OCI-LY3 (cell line): ENCODE results near the gene PLCB1.

Experiments used
- H2AFZ ChIP-seq: fragments of 200-600, 300-600 bp; shearing (Covaris generic); 2 replicates; pipeline ENCODE4 v1.6.0; 2014; ENCODE audit warnings: antibody characterized with exemption, low read depth, low read length
- H3K27ac ChIP-seq: fragments of 200-600, 300-600 bp; sonication (generic); 2 replicates; pipeline ENCODE4 v1.5.1; 2014; ENCODE audit warnings: mild to moderate bottlenecking, low read length, moderate library complexity, mixed read lengths
- H3K27me3 ChIP-seq: fragments of 200-600, 300-600 bp; sonication (generic); 2 replicates; pipeline ENCODE4 v1.6.1; 2014; ENCODE audit warnings: low read depth, low read length, mixed read lengths
- H3K36me3 ChIP-seq: fragments of 200-600, 300-600 bp; sonication (generic); replicated peaks from 2 replicates; pipeline ENCODE3; 2014; ENCODE audit warnings: low read depth, low read length, mixed read lengths
- H3K4me1 ChIP-seq: fragments of 300-600, 200-600 bp; sonication (generic); 2 replicates; pipeline ENCODE4 v1.6.1; 2014; ENCODE audit warnings: low read length, mixed read lengths
- H3K4me2 ChIP-seq: fragments of 200-600, 300-600 bp; sonication (generic); 2 replicates; pipeline ENCODE4 v1.6.1; 2014; ENCODE audit warnings: low read length, mixed read lengths
- H3K4me3 ChIP-seq: fragments of 300-600, 200-600 bp; sonication (generic); 2 replicates; pipeline ENCODE4 v1.5.1; 2014; ENCODE audit warnings: antibody characterized with exemption, mild to moderate bottlenecking, low read length, moderate library complexity
- H3K79me2 ChIP-seq: fragments of 300-600, 200-600 bp; shearing (Covaris generic); 2 replicates; pipeline ENCODE4 v1.6.1; 2014; ENCODE audit warnings: mild to moderate bottlenecking, low read length, mixed read lengths
- H3K9ac ChIP-seq: fragments of 300-600, 200-600 bp; shearing (Covaris generic); 2 replicates; pipeline ENCODE4 v1.6.0; 2014; ENCODE audit warnings: mild to moderate bottlenecking, low read length, moderate library complexity
- H3K9me3 ChIP-seq: fragments of 200-600, 300-600 bp; shearing (Covaris generic); 2 replicates; pipeline ENCODE4 v1.6.1; 2014; ENCODE audit warnings: low read length, mixed read lengths; ENCODE audit not compliant: insufficient read depth
- H4K20me1 ChIP-seq: fragments of 200-600, 300-600 bp; sonication (generic); 2 replicates; pipeline ENCODE4 v1.6.1; 2016; ENCODE audit warnings: low read length, mixed read lengths; ENCODE audit not compliant: insufficient read depth
- EZH2phosphoT487 ChIP-seq: fragments of 200-600 bp; shearing (Covaris generic); IDR thresholded peaks from 2 replicates; pipeline ENCODE4 v1.6.1; 2018; ENCODE audit warnings: antibody characterized with exemption, mixed run types, low read depth
- TF ChIP-seq, protein P1 (sequence below): fragments of 200-600, 300-600 bp; sonication (generic); IDR thresholded peaks from 2 replicates; pipeline ENCODE4 v1.5.1; 2014; ENCODE audit warnings: antibody characterized with exemption, low read length, low read depth

PLCB1 gene

DNA sequence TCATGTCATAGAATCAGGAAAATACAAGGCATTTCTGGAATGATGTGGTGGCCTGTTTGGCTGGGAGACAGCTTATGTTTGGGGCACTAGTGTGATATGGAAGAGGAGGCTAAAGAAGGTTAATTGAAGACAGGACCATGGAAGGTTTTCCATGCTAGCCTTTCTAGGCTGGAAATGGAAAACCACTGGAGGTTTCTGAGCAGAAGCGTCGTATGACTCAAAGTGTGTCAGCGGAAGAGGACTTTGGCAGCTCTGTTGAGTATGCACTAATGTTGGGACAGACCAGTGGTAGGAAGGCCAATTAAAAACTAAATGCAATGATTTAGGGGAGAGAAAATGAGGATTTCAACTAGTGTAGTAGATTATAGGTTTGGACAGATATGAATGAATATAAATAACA lies 413.1 kb downstream of the PLCB1 start:
- Histone ChIP-seq H3K4me2 (no peak overlapping the region), H2AFZ (no peak overlapping the region), H3K9me3 (no peaks in the 10 kb centered on the region), H3K9ac (no peak overlapping the region), H3K4me3 (no peak overlapping the region), H3K79me2 (no peaks in the 10 kb centered on the region), H3K4me1 (peaks cover 24% of the 10 kb centered on the region), H4K20me1 (no peaks in the 10 kb centered on the region), H3K36me3 (no peaks in the 10 kb centered on the region), H3K27ac (no peak overlapping the region), H3K27me3 (no peaks in the 10 kb centered on the region)
- TF ChIP-seq, protein P1, sequence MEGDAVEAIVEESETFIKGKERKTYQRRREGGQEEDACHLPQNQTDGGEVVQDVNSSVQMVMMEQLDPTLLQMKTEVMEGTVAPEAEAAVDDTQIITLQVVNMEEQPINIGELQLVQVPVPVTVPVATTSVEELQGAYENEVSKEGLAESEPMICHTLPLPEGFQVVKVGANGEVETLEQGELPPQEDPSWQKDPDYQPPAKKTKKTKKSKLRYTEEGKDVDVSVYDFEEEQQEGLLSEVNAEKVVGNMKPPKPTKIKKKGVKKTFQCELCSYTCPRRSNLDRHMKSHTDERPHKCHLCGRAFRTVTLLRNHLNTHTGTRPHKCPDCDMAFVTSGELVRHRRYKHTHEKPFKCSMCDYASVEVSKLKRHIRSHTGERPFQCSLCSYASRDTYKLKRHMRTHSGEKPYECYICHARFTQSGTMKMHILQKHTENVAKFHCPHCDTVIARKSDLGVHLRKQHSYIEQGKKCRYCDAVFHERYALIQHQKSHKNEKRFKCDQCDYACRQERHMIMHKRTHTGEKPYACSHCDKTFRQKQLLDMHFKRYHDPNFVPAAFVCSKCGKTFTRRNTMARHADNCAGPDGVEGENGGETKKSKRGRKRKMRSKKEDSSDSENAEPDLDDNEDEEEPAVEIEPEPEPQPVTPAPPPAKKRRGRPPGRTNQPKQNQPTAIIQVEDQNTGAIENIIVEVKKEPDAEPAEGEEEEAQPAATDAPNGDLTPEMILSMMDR, result no peak
- TF ChIP-seq EZH2phosphoT487, result no peak

DNA sequence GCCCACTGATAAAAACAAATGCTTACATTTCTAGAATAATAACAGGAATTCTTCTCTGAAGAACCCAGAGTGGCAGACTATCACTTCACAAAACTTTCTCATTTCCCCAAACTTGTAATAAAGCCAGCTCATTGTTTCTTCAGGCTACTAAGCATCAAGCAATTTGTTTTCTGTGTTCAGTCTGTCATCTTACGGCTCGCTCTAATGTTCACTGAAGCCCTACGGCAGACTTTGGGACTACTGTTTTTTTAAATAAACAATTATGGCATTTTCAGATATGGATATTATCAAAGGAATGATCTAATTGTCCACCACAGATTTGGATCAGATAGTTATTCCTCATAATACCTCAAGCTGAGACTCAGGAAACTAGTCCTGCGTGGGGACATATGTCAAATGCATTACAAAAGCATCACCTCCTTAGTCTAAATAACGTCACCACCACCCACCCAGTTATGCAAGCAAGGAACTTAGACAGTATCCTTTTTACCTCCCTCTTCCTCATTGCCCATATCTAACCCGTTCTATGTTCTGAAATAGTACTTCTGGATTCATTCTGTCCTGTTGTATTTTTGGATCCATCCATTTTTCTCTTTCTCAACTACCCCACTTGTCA lies 415.1 kb downstream of the PLCB1 start:
- no peak overlapping the region for H3K27ac ChIP-seq
- no peaks in the 10 kb centered on the region for H4K20me1 ChIP-seq
- no peaks in the 10 kb centered on the region for H3K36me3 ChIP-seq
- no peaks in the 10 kb centered on the region for H3K79me2 ChIP-seq
- H3K4me2 ChIP-seq, result no peak overlapping the region
- H3K4me3 ChIP-seq, result no peak overlapping the region
- no peak overlapping the region for H2AFZ ChIP-seq
- no peaks in the 10 kb centered on the region for H3K27me3 ChIP-seq
- TF ChIP-seq, protein P1, result no peak
- no peak for TF ChIP-seq EZH2phosphoT487
- H3K9ac ChIP-seq, result no peak overlapping the region
- peaks cover 5% of the 10 kb centered on the region for H3K4me1 ChIP-seq
- H3K9me3 ChIP-seq, result no peaks in the 10 kb centered on the region

DNA sequence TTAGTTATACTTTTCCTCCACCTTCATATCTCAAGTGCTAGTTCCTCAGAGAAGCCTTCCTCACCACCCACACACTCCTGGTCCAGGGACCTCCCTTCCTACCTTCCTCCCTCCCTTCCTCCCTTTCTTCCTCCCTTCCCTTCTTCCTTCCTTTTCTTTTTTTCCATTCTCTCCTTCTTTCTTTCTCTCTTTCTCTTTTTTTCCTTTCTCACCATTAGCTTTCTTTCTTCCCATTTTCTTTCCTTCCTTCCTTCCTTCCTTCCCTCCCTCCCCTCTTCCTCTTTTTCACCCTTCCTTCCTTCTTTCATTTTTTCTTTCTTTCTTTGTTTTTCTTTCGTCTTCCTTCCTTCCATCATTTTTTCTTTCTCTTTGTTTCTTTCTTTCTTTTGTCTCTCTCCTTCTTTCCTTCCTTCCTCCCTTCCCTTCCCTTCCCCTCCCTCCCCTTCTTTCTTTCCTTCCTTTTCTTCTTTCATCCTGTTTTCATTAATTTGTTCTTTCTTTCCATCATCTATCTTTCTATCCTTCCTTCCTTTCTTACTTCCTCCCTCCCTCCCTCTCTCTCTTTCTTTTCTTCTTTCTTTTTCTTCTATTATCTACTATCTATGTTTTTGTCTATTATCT lies 416.0 kb downstream of the PLCB1 start:
- no peaks in the 10 kb centered on the region for H4K20me1 ChIP-seq
- H3K4me1 ChIP-seq, result no peaks in the 10 kb centered on the region
- H3K4me2 ChIP-seq, result no peak overlapping the region
- no peak overlapping the region for H3K27ac ChIP-seq
- no peaks in the 10 kb centered on the region for H3K36me3 ChIP-seq
- no peak overlapping the region for H3K9ac ChIP-seq
- no peak overlapping the region for H3K4me3 ChIP-seq
- no peak overlapping the region for H2AFZ ChIP-seq
- no peak for TF ChIP-seq EZH2phosphoT487
- TF ChIP-seq, protein P1, result no peak
- H3K79me2 ChIP-seq, result no peaks in the 10 kb centered on the region
- no peaks in the 10 kb centered on the region for H3K9me3 ChIP-seq
- no peaks in the 10 kb centered on the region for H3K27me3 ChIP-seq

DNA sequence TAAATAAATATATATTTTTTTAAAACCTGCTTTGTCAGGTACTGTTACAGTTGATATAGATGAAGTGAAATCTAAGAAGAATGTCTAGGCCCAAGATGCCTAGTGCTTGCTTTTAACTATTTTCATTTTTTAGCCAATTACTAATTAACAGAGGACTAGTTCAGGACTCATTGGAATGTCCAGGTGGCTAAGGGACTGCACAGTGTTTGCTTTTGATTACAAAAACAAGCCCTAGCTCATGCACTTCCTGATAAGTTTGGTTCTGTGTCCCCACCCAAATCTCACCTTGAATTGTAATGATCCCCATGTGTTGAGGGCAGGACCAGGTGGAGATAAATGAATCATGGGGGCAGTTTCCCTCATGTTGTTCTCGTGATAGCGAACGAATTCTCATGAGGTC lies 417.1 kb downstream of the PLCB1 start:
- no peaks in the 10 kb centered on the region for H3K36me3 ChIP-seq

More for the DNA sequence above, 417.1 kb downstream of the PLCB1 start:
- no peak overlapping the region for H2AFZ ChIP-seq
- H3K27ac ChIP-seq, result no peak overlapping the region
- TF ChIP-seq, protein P1, result no peak
- TF ChIP-seq EZH2phosphoT487, result no peak
- H3K4me3 ChIP-seq, result no peak overlapping the region
- H3K9ac ChIP-seq, result no peak overlapping the region
- H3K4me1 ChIP-seq, result no peaks in the 10 kb centered on the region
- H3K9me3 ChIP-seq, result no peaks in the 10 kb centered on the region
- no peaks in the 10 kb centered on the region for H3K79me2 ChIP-seq
- no peak overlapping the region for H3K4me2 ChIP-seq
- H3K27me3 ChIP-seq, result no peaks in the 10 kb centered on the region
- H4K20me1 ChIP-seq, result no peaks in the 10 kb centered on the region
